ES-I3 (cell line): ENCODE measurements around the gene TMCO1.
"Not testable (repeated sequence)": the region's sequence is repeated elsewhere in the genome, so short reads cannot be mapped to it uniquely, and the experiment has no call there.

Experiments
- H3K36me3 ChIP-seq: 2 replicates; pipeline ENCODE4 v1.6.1; 2013; ENCODE audit warnings: mild to moderate bottlenecking, low read length, control low read depth, moderate library complexity; ENCODE audit not compliant: insufficient read depth
- H3K4me1 ChIP-seq: 2 replicates; pipeline ENCODE4 v1.6.1; 2013; ENCODE audit warnings: mild to moderate bottlenecking, control low read depth, low read length; ENCODE audit not compliant: insufficient read depth
- H3K9ac ChIP-seq: 2 replicates; pipeline ENCODE4 v1.6.1; 2013; ENCODE audit warnings: low read depth, mild to moderate bottlenecking, low read length, moderate library complexity
- H3K9me3 ChIP-seq: 2 replicates; pipeline ENCODE4 v1.6.1; 2013; ENCODE audit warnings: mild to moderate bottlenecking, low read length, moderate library complexity; ENCODE audit not compliant: control insufficient read depth, insufficient read depth

Gene TMCO1, protein sequence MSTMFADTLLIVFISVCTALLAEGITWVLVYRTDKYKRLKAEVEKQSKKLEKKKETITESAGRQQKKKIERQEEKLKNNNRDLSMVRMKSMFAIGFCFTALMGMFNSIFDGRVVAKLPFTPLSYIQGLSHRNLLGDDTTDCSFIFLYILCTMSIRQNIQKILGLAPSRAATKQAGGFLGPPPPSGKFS

DNA sequence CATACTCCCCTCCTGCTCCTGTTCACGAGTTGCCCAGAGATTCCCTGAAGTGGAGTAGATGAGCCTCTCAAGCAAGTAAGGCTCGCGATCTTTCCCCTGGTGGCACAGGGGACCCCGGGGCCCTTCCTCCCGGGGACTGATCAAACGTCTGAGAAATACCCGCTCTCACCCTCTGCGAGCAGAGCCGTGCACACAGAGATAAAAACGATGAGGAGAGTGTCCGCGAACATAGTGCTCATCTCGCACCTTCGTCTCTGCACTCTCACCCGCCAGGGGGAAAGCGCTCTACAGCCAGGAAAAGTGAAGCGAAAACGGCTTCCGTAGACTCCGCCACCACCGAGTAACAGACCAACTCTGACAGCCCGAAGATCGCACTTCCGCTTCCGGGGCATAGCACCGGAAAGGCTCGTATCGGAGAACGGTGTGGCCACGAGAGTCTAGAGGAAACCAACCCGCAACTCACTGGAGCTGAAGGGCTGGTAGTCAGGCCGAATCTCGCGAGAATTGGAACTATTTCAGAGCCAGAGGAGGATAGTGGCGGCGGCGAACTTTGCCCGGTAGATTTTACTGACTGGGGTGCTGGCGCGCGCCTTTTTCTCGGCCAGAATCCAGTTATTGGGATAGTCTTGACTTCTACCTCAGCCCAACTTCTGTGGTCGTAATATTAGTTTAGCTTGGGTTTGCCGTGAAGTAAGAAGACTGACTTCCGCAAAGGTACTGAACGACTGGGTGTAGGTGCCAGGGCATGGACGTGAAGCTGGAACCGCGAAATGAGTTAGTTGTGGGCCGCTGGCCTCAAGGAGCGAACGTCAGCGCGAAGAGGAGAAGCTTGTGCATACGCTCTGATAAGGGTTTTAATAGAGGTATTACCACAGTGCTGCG lies at the start of gene TMCO1:
Gene TMCO1 (minus strand): TSS at position 356 of the 882 bp plus-strand sequence. CDS start 117 bp downstream, at position 239.
- peak within 1 kb of the TSS; percentile 70 for H3K9ac ChIP-seq
- H3K4me1 ChIP-seq, result no peaks in the 10 kb centered on the region
- H3K36me3 ChIP-seq, result peaks cover 11% of the 10 kb centered on the region
- H3K9me3 ChIP-seq, result no peaks in the 10 kb centered on the region

DNA sequence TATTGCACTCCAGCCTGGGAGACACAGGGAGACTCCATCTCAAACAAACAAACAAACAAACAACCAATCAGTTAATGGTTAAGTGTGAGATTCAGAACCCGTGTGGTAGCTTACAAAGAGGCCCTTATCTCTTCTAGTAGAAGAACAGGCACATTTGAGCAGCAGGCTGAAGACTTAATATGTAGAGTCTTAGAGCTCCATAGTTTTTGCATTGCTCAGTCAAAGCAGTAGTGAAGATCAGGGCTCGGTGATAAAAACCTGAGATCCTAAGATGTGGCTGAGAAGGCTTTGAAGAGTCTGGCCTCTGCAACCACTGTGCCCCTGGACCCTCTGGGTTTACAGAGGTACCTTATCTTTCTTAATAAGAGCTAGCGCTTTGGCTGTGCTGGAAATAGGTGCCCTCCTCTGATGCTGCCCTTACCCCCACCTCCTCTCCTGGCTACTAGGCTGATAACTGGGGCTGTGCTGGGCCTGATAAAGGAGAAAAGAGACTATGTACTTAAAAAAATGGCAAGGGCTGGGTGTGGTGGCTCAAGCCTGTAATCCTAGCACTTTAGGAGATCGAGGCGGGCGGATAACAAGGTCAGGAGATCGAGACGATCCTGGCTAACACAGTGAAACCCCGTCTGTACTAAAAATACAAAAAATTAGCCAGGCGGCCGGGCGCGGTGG lies 48.3 kb upstream of the TMCO1 start:
- Histone ChIP-seq H3K9ac (no peak overlapping the region), H3K36me3 (no peaks in the 10 kb centered on the region), H3K9me3 (no peaks in the 10 kb centered on the region), H3K4me1 (no peaks in the 10 kb centered on the region)

DNA sequence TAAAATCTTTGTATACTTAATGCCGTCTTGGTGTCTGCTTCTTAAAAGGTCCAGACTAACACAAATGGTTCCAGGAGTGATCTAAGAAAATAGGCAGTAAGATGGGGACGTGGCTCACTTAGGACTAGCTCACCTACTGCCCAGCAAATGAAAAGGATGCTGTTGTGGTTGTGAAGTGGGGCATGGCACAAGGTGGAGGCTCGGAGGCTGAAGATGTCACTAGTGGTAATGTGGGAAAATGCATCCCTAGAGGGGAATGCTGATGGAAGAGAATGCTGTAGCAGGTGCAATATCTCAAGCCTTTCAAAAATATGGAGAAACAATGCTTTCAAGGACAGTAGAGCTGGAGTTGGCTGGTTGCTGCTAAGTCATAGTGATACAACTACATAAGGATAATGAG lies 47.5 kb upstream of the TMCO1 start:
- Histone ChIP-seq H3K9me3 (no peaks in the 10 kb centered on the region), H3K9ac (no peak overlapping the region), H3K36me3 (no peaks in the 10 kb centered on the region), H3K4me1 (no peaks in the 10 kb centered on the region)

DNA sequence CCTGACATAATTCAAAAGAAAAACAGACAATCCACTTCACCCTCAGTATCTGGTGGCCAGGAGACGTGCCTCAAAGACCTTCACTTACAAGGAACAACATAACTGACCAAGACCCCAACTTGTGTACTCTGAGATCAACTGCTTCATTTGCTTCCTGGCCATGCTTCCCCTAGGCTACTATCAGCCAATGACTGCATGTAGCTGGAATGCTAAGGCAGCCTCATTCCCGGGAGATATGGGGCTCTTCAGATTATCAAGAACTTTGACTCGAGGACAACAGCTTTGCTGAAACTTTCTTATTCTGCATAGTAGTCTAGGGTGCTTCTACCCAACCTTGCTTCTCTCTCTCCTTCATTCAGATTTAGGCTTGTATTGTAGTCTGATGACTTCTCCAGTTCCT lies 47.1 kb upstream of the TMCO1 start:
- Histone ChIP-seq H3K9me3 (no peaks in the 10 kb centered on the region), H3K4me1 (no peaks in the 10 kb centered on the region), H3K9ac (no peak overlapping the region), H3K36me3 (no peaks in the 10 kb centered on the region)

DNA sequence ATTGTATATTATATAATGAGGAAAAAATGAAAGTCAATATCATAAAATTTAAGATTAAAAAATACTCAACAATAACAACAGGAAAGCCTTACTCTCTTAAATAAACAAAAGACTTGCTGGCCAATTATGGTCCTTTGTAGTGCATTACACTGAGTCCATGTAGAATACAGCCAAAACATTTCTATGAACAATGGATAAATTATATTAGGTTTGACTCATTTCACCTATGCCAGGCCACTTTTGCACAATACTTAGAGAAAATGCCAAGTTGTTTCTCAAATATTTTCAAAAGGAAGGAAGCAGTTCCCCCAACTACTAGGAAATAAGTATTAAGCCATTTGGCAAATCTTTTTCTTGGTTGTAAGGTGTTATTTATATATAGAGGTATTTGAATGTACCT lies 38.9 kb upstream of the TMCO1 start:
- Histone ChIP-seq H3K36me3 (no peaks in the 10 kb centered on the region), H3K9ac (no peak overlapping the region), H3K9me3 (no peaks in the 10 kb centered on the region), H3K4me1 (no peaks in the 10 kb centered on the region)

DNA sequence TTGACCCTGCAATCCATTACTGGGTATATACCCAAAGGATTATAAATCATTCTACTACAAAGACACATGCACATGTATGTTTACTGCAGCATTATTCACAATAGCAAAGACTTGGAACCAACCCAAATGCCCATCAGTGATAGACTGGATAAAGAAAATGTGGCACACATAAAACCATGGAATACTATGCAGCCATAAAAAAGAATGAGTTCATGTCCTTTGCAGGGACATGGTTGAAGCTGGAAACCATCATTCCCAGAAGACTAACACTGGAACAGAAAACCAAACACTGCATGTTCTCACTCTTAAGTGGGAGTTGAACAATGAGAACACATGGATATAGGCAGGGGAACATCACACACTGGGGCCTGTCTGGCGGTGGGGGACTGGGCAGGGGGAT lies 35.8 kb upstream of the TMCO1 start:
- H3K36me3 ChIP-seq, H3K9me3 ChIP-seq, H3K9ac ChIP-seq, H3K4me1 ChIP-seq: not testable (repeated sequence)

DNA sequence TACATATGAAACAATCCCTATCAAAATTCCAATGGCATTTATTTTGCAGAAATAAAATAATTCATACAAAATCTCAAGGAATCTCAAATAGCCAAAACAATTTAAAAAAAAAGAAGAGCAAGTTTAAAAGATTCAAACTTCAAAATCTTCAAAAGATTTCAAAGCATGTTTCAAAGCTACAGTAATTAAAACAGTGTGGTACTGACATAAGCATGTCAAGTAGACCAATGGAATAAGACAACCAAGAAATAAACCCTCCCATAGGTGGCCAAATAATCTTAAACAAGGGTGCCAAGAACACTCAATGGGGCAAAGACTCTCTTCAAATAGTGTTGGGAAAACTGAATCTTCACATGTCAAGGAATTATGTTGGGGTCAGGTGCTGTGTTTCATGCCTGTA lies 30.7 kb upstream of the TMCO1 start:
- Histone ChIP-seq H3K4me1 (no peaks in the 10 kb centered on the region), H3K9me3 (no peaks in the 10 kb centered on the region), H3K9ac (no peak overlapping the region), H3K36me3 (no peaks in the 10 kb centered on the region)

DNA sequence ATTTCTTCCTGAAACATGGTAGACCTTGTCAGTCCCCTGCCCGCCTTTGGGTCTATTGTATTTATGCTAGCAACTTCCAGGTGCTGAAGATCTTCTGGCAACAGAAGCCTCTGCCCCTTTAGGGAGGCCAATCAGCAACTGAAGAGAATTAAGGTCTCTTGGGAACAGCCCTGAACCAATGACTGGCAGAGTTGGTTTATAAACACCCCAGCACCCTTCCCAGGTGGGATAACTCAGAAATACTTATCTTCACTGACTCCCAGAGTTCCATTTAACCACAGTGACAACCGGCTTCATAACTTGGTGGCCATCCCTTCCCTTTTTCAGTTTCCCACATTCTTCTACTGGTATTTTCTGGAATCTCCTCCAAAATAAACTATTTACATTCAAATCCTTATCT lies 27.2 kb upstream of the TMCO1 start:
- Histone ChIP-seq H3K36me3 (no peaks in the 10 kb centered on the region), H3K4me1 (no peaks in the 10 kb centered on the region), H3K9me3 (no peaks in the 10 kb centered on the region), H3K9ac (no peak overlapping the region)

DNA sequence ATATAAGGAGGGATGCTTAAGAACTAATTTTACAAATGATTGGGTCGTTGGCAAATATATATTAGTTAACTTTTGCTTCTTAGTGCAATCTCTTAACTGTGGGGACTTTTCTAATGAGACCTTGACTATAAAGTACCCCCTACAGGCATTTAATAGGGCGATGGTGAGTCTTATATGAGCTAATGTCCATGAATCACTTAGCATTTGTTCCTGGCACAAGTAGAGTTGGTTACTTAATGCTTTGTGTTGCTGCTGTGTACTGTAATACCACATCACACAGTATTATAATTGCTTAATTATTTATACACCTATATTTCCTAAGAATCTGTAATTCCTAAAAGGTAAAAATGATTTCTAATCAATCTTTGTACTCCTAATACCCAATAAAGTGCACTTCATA lies 25.3 kb upstream of the TMCO1 start:
- Histone ChIP-seq H3K4me1 (no peaks in the 10 kb centered on the region), H3K36me3 (no peaks in the 10 kb centered on the region), H3K9ac (no peak overlapping the region), H3K9me3 (no peaks in the 10 kb centered on the region)

DNA sequence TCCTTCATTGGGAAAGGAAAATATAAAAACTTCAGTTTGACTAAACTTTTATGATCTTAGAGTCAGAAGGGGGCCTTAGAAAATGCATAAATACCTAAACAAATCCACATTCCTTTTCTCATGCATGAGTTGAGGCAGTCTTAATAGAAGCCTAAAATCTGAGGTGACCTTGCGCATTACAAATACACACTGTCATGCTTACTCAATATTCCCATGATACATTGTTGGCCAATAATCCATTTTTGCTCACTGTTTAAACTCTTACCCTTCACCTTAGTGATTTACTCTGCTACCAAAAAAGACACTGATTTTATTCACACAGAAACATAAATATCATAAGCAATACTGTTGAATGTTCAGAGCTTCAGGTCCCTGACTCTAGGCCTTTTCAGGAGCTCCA lies 19.1 kb upstream of the TMCO1 start:
- Histone ChIP-seq H3K4me1 (no peaks in the 10 kb centered on the region), H3K36me3 (no peaks in the 10 kb centered on the region), H3K9me3 (0 out of 2 replicates have a peak, but pooled peaks cover 5% of the 10 kb centered on the region), H3K9ac (no peak overlapping the region)

DNA sequence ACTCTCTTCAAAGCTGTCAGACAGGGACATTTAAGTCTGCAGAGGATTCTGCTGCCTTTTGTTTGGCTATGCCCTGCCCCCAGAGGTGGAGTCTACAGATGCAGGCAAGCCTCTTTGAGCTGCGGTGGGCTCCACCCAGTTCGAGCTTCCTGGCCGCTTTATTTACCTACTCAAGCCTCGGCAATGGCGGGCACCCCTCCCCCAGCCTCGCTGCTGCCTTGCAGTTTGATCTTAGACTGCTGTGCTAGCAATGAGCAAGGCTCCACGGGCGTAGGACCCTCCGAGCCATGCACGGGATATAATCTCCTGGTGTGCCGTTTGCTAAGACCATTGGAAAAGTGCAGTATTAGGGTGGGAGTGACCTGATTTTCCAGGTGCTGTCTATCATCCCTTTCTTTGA lies 14.9 kb upstream of the TMCO1 start:
- not testable (repeated sequence) for H3K9ac ChIP-seq, H3K4me1 ChIP-seq, H3K36me3 ChIP-seq, H3K9me3 ChIP-seq

DNA sequence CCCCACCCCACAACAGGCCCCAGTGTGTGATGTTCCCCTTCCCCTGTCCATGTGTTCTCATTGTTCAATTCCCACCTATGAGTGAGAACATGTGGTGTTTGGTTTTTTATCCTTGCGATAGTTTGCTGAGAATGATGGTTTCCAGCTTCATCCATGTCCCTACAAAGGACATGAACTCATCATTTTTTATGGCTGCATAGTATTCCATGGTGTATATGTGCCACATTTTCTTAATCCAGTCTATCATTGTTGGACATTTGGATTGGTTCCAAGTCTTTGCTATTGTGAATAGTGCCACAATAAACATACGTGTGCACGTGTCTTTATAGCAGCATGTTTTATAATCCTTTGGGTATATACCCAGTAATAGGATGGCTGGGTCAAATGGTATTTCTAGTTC lies 9.5 kb upstream of the TMCO1 start:
- H3K9ac ChIP-seq, H3K9me3 ChIP-seq, H3K36me3 ChIP-seq, H3K4me1 ChIP-seq: not testable (repeated sequence)

DNA sequence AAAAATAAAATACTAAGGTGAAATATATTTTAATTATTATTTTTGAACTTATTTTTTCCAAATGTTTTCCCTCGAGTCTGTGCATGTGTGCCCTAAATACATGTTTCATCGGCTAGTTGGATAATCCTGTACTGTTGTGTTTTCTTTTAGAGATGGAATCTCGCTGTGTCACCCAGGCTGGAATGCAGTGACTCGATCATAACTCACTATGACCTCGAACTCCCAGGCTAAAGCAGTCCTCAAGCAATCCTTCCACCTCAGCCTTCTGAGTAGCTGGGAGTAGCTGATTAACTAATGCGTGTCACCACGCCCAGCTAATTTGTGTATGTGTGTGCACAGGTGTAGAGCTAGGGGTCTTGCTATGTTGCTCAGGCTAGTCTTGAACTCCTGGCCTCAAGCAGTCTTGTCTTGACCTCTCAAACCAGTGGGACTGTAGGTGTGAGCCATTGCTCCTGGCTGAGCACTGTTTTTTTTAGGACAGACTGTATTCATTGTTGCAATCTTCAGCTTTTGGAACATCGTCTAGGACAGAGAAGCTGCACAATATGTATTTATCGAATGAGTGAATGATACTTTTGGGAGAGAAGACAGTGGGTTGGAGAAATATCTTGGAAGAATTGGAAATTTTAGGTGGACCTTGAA lies 4.8 kb upstream of the TMCO1 start:
- Histone ChIP-seq H3K9me3 (no peaks in the 10 kb centered on the region), H3K9ac (no peak overlapping the region), H3K4me1 (no peaks in the 10 kb centered on the region), H3K36me3 (no peaks in the 10 kb centered on the region)

DNA sequence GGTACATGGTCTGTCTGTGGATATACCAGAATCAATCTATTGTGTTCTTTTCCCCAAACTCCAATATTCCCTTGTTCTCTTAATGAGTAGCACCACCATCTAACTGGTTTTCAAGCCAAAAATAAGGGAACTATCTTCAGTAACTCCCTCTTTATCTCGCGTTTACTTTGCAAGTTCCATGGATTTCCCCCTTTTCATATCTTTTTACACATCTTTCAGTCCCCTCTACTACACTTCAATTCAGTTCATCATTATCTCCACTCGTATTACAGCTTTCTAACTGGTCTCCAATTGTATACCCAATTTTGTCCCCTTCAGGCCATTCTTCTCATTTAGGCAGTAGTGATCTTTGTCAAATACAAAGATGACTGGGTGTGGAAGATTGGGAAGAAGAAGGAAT lies 4.1 kb upstream of the TMCO1 start:
- H3K9ac ChIP-seq, result no peak overlapping the region
- H3K9me3 ChIP-seq, result no peaks in the 10 kb centered on the region
- H3K4me1 ChIP-seq, result no peaks in the 10 kb centered on the region
- no peaks in the 10 kb centered on the region for H3K36me3 ChIP-seq
